ENCODE data around the gene EPO. TPM values are rescaled to one million over a fixed set of nuclear protein-coding genes. Genes with fewer than 3 reads are reported as not detected.

The EPO gene
- polyA plus RNA-seq, 2 of the 4 experiments (the other 2 are of a cell fraction) = not detected

DNA sequence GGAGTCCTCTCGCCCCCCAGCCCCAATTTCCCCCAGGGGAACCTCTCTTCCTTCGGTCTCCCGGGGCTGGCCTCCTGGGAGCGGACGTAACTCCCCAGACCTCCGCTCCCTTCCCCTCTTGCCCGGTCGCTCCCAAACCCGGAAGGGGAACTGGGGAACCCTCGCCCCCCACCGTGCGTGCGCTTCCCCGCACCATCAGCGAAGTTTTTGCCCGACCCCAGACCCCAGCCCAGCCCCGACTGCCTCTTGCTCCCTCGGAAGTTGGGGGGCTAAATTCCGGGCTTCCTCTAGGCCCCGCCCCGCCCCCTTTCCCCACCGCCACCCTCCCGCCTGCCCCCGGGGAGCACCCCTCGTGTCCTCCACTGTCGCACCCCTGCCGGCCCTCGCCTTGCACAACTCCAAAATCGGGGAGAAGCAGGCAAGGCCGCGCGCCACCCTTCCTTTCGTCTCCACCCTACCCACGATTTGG is 46.3 kb upstream of the EPO start:
- peak overlapping the region; percentile 93 for H3K4me2 ChIP-seq
- peak; percentile 37 to 45 for ATAC-seq
- H3K4me3 ChIP-seq = peak overlapping the region; percentile 77
- FAIRE-seq = no peak
- H3K4me1 ChIP-seq = peaks cover 9% of the 10 kb centered on the region
- no peak for DNase-seq (ENCODE audit: low read depth in 1 of 2, low spot score in 1 of 2)
- peak overlapping the region; percentile 87 to 99 for H3K27ac ChIP-seq
- CTCF ChIA-PET = interaction anchor here (0.5 to 5.6 kb wide), 3 partner anchors 16 to 115 kb away, joined by 3 to 72 read pairs (median 5); no protein-coding TSS in a partner anchor
- under 1% methylated on average over 26 of the region's 34 CpGs for WGBS (ENCODE audit: missing lambda C conversion rate)
- no peak for TF ChIP-seq CBX8 (IDR thresholded peaks at IDR 0.05)
- no peak for TF ChIP-seq CHD2 (IDR thresholded peaks at IDR 0.05; ENCODE audit: low read length, partially characterized antibody)
- peak in 1 of 2 experiments; percentile 67; a peak in 2 of 5 replicates for TF ChIP-seq JUN (IDR thresholded peaks at IDR 0.05)
- 0 out of 2 replicates have a peak, but pooled peaks have one; percentile 29 for TF ChIP-seq PHF8 (IDR thresholded peaks at IDR 0.05; ENCODE audit: borderline replicate concordance, low read depth)
- no peak for TF ChIP-seq ESRRA (IDR thresholded peaks at IDR 0.05; ENCODE audit: borderline replicate concordance, low read length)
- no peak for TF ChIP-seq MAZ (IDR thresholded peaks at IDR 0.05; ENCODE audit: borderline replicate concordance, low read depth, low read length)
- POLR2A ChIA-PET = no interaction called here
- H3K9me3 ChIP-seq = no peaks in the 10 kb centered on the region

DNA sequence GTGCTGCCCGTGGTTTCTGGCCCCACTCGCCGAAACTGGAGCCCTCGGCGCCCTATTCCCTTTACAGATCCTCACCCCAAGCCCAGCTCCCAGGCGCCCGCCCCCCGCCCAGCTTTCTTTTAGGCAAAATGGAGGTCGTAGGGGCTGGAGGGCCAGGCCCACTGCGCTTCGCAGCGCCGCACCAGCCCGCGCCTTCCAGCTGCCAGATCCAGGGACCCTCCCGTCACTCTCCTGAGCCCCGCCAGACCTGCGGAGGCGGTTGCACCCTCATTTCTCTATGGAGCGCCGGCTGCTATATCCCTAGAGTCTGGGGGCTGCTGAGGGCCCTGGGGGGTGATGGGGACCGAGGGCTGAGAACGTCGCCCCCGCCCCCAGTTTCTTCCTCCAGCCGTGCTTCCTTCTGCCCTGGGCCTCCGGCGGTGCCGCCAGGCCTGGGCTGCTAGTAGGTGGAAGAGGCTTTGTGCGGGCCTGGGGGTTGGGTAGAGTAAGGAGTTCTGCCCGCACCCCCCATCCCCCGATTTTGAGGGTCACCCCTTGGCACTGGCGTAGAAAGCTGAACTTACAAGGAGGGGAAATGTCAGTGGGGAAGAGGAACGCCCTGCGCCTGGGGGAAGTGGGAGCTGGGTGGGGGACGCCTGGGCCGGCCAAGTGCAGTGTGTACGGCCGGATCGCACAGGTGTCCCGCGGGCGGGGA is 45.7 kb upstream of the EPO start:
- H3K27ac ChIP-seq = peak overlapping the region; percentile 87 to 99
- DNase-seq (ENCODE audit: low read depth in 1 of 2, low spot score in 1 of 2) = no peak
- peak overlapping the region; percentile 93 for H3K4me2 ChIP-seq
- WGBS (ENCODE audit: missing lambda C conversion rate) = under 1% methylated on average over 25 of the region's 43 CpGs
- CTCF ChIA-PET = interaction anchor here (0.5 to 5.6 kb wide), 3 partner anchors 16 to 115 kb away, joined by 3 to 72 read pairs (median 5); no protein-coding TSS in a partner anchor
- ATAC-seq = peak; percentile 7 to 27; a peak in 3 of 6 replicates
- POLR2A ChIA-PET = interaction anchor here (0.7 kb wide), 1 partner anchor 45 kb away, joined by 3 read pairs; no protein-coding TSS in a partner anchor
- H3K9me3 ChIP-seq = no peaks in the 10 kb centered on the region
- TF ChIP-seq RNF2 (IDR thresholded peaks at IDR 0.05; ENCODE audit: borderline replicate concordance, low read depth) (0 out of 2 replicates have a peak, but pooled peaks have one; percentile 51), ESRRA (IDR thresholded peaks at IDR 0.05; ENCODE audit: borderline replicate concordance, low read length) (no peak), NFE2L2 (conservative IDR thresholded peaks at IDR 0.05; ENCODE audit: low read length) (no peak), BHLHE40 (IDR thresholded peaks at IDR 0.05; ENCODE audit: low read depth, low read length) (no peak)
- TF ChIP-seq, protein P1, sequence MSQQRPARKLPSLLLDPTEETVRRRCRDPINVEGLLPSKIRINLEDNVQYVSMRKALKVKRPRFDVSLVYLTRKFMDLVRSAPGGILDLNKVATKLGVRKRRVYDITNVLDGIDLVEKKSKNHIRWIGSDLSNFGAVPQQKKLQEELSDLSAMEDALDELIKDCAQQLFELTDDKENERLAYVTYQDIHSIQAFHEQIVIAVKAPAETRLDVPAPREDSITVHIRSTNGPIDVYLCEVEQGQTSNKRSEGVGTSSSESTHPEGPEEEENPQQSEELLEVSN (IDR thresholded peaks at IDR 0.05; ENCODE audit: borderline replicate concordance, low read depth) = 0 out of 2 replicates have a peak, but pooled peaks have one; percentile 37
- FAIRE-seq = no peak
- peak overlapping the region; percentile 77 for H3K4me3 ChIP-seq
- H3K4me1 ChIP-seq = peaks cover 15% of the 10 kb centered on the region

DNA sequence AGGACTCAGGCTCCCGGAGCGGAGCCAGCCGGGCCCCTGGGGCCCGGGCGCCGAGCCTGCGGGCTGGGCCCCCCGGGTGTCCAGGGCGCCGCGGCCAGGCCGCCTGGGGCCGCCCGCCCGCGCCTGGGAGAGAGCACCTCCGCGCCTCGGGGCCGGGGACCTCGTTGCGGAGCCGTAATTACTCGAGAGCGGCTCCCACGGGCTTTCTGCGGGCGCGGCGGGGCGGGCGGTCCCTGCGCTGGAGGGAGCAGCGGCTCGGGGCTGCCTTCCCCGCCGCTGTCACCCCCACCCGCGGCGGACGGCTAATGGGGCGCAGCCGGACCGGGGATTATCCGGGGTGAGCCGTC is 45.2 kb upstream of the EPO start:
- ChIA-PET CTCF (interaction anchor here (1.2 to 5.6 kb wide), 2 partner anchors 15 to 72 kb away, joined by 5 to 72 read pairs; no protein-coding TSS in a partner anchor), POLR2A (interaction anchor here (0.7 kb wide), 1 partner anchor 45 kb away, joined by 3 read pairs; no protein-coding TSS in a partner anchor)
- no peak for FAIRE-seq
- TF ChIP-seq ZNF302 (CRISPR knock-in tag; IDR thresholded peaks at IDR 0.05) (no peak), ZFP36 (IDR thresholded peaks at IDR 0.05; ENCODE audit: borderline replicate concordance, partially characterized antibody) (no peak), NR3C1 (IDR thresholded peaks at IDR 0.05) (no peak), MAZ (IDR thresholded peaks at IDR 0.05; ENCODE audit: borderline replicate concordance, low read depth, low read length) (no peak), HOXB5 (CRISPR knock-in tag; IDR thresholded peaks at IDR 0.05) (no peak), SMC3 (IDR thresholded peaks at IDR 0.05) (no peak), EHMT2 (IDR thresholded peaks at IDR 0.05; ENCODE audit: low read depth) (no peak), TFCP2L1 (CRISPR knock-in tag; IDR thresholded peaks at IDR 0.05) (no peak)
- TF ChIP-seq, protein P2, sequence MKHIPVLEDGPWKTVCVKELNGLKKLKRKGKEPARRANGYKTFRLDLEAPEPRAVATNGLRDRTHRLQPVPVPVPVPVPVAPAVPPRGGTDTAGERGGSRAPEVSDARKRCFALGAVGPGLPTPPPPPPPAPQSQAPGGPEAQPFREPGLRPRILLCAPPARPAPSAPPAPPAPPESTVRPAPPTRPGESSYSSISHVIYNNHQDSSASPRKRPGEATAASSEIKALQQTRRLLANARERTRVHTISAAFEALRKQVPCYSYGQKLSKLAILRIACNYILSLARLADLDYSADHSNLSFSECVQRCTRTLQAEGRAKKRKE (CRISPR knock-in tag; IDR thresholded peaks at IDR 0.05; ENCODE audit: low read depth) = no peak
- Histone ChIP-seq H3K27ac (peak overlapping the region; percentile 87 to 99), H3K4me2 (peak overlapping the region; percentile 93), H3K4me3 (peak overlapping the region; percentile 77), H3K4me1 (peaks cover 20% of the 10 kb centered on the region), H3K9me3 (no peaks in the 10 kb centered on the region)
- 0% methylated on average over 7 of the region's 46 CpGs for WGBS (ENCODE audit: missing lambda C conversion rate)
- DNase-seq (ENCODE audit: low read depth in 1 of 2, low spot score in 1 of 2) = no peak
- 0 out of 6 replicates have a peak, but pooled peaks of 1 of the 2 experiments have one; percentile 2 for ATAC-seq

Data from A549 (cell line).